Right lobe of liver (tissue), 5 donors: ENCODE data around the gene LCE4A. TPM values are rescaled to one million over a fixed set of nuclear protein-coding genes. Genes with fewer than 3 reads are reported as not detected.

Source experiments
- total RNA-seq, 6 experiments: library from RNA; depleted of rRNA in 2 of 6; stranded (reverse); fragments of >200 nt in 2 of 6; fragmentation: NEBNext Ultra II Directional in 3 of 6; extraction: Animal tissue kit (Norgen Biotek cat#: 25700) in 3 of 6; gene quantifications; one replicate each; pipeline versions ENCODE4 v1.1.0 to v1.2.4, GENCODE V29; 2016 to 2023
- donor health status: DM: no; HTN: no; CAD: no.
- donor health status: DM: no; HTN: no; CAD: no.
- donor health status: DM: no; HTN: yes; CAD: no.
- donor health status: DM: no; HTN: yes; CAD: no.

Gene LCE4A
- total RNA-seq, 6 experiments from 2014 or later, result not detected

Other genes with a start within 250 kb of the LCE4A start
- gene LCE5A, start 197.4 kb upstream of the LCE4A start, total RNA-seq, result not detected
- not detected for gene CRCT1, start 193.7 kb upstream of the LCE4A start, total RNA-seq
- gene LCE3E, start 141.4 kb upstream of the LCE4A start, total RNA-seq, result not detected
- not detected for gene LCE3D, start 127.6 kb upstream of the LCE4A start, total RNA-seq
- gene LCE3C, start 107.9 kb upstream of the LCE4A start, total RNA-seq, result not detected
- not detected for gene LCE3B, start 94.3 kb upstream of the LCE4A start, total RNA-seq
- gene LCE3A, start 85.1 kb upstream of the LCE4A start, total RNA-seq, result not detected
- not detected for gene LCE2D, start 44.8 kb upstream of the LCE4A start, total RNA-seq
- not detected for gene LCE2C, start 32.9 kb upstream of the LCE4A start, total RNA-seq
- gene LCE2B, start 22.0 kb upstream of the LCE4A start, total RNA-seq, result not detected
- gene LCE2A, start 9.8 kb upstream of the LCE4A start, total RNA-seq, result not detected
- not detected for gene KPRP, start 49.9 kb downstream of the LCE4A start, total RNA-seq
- not detected for gene LCE1F, start 67.0 kb downstream of the LCE4A start, total RNA-seq
- gene LCE1E, start 78.1 kb downstream of the LCE4A start, total RNA-seq, result not detected
- gene LCE1D, start 88.6 kb downstream of the LCE4A start, total RNA-seq, result not detected
- not detected for gene LCE1C, start 98.5 kb downstream of the LCE4A start, total RNA-seq
- not detected for gene LCE1B, start 103.8 kb downstream of the LCE4A start, total RNA-seq
- gene LCE1A, start 119.3 kb downstream of the LCE4A start, total RNA-seq, result not detected
- not detected for gene LCE6A, start 134.7 kb downstream of the LCE4A start, total RNA-seq
- gene LCE7A, start 151.8 kb downstream of the LCE4A start, total RNA-seq, result not detected
- not detected for gene SMCP, start 170.2 kb downstream of the LCE4A start, total RNA-seq
- not detected for gene IVL, start 200.4 kb downstream of the LCE4A start, total RNA-seq
- gene SPRR5, start 239.0 kb downstream of the LCE4A start, total RNA-seq, result not detected